Coronary artery (tissue), 2 donors: ENCODE results near the gene ZSCAN16.
"Not testable (repeated sequence)": the region's sequence is repeated elsewhere in the genome, so short reads cannot be mapped to it uniquely, and the experiment has no call there.

Experiments
- DNase-seq: peaks from one replicate; pipeline ENCODE4 v3.0.0-alpha.2; 2017; ENCODE audit warnings: low spot score
- H3K27ac ChIP-seq, 2 donors: fragments of 200-600 bp; sonication (generic); one replicate each; pipeline ENCODE4 v1.5.1; 2016 to 2019
- H3K4me3 ChIP-seq: fragments of 200-600 bp; sonication (generic); 2 replicates; pipeline ENCODE4 v1.5.1; 2016; ENCODE audit warnings: mild to moderate bottlenecking, moderate library complexity
- CTCF ChIP-seq: fragments of 200-600 bp; sonication (generic); IDR thresholded peaks from one replicate; pipeline ENCODE4 v1.5.1; 2019; ENCODE audit warnings: antibody characterized with exemption

ZSCAN16 gene

GRCh38 chr6:28115799-28116198, 8.6 kb upstream of the ZSCAN16 start:
- TF ChIP-seq CTCF = no peak
- no peak for DNase-seq
- Histone ChIP-seq H3K4me3 (no peak overlapping the region), H3K27ac (no peak overlapping the region)

GRCh38 chr6:28117386-28118050, 6.9 kb upstream of the ZSCAN16 start:
- Histone ChIP-seq H3K4me3 (no peak overlapping the region), H3K27ac (no peak overlapping the region)
- no peak for TF ChIP-seq CTCF
- DNase-seq = no peak

- DNase-seq = no peak
- no peak for TF ChIP-seq CTCF
- Histone ChIP-seq H3K27ac (no peak overlapping the region), H3K4me3 (no peak overlapping the region)
Measured at GRCh38 chr6:28118217-28118616, 6.2 kb upstream of the ZSCAN16 start.

- TF ChIP-seq CTCF = no peak
- Histone ChIP-seq H3K27ac (no peak overlapping the region), H3K4me3 (no peak overlapping the region)
- DNase-seq = no peak
Measured at GRCh38 chr6:28121876-28122275, 2.5 kb upstream of the ZSCAN16 start.

- H3K27ac ChIP-seq, H3K4me3 ChIP-seq, DNase-seq: not testable (repeated sequence)
Measured at GRCh38 chr6:28122283-28122682, 2.1 kb upstream of the ZSCAN16 start.

- Histone ChIP-seq H3K27ac (peak overlapping the region; percentile 61 to 86), H3K4me3 (peak overlapping the region; percentile 87)
- no peak for TF ChIP-seq CTCF
- DNase-seq = no peak
Measured at GRCh38 chr6:28124971-28125353, 553 bp downstream of the ZSCAN16 start.

- Histone ChIP-seq H3K4me3 (no peak overlapping the region), H3K27ac (no peak overlapping the region)
- no peak for TF ChIP-seq CTCF
- DNase-seq = no peak
Measured at GRCh38 chr6:28125401-28125800, 992 bp downstream of the ZSCAN16 start.
